HG02943 (cell line): ENCODE measurements around the gene MAST2.

ENCODE experiments used
- ATAC-seq: cut with Tn5 transposase; IDR thresholded peaks from one replicate; pipeline ENCODE4 v1.9.1; 2021; ENCODE audit warnings: mild to moderate bottlenecking, low read depth, moderate library complexity; ENCODE audit not compliant: unreplicated experiment

The MAST2 gene

DNA sequence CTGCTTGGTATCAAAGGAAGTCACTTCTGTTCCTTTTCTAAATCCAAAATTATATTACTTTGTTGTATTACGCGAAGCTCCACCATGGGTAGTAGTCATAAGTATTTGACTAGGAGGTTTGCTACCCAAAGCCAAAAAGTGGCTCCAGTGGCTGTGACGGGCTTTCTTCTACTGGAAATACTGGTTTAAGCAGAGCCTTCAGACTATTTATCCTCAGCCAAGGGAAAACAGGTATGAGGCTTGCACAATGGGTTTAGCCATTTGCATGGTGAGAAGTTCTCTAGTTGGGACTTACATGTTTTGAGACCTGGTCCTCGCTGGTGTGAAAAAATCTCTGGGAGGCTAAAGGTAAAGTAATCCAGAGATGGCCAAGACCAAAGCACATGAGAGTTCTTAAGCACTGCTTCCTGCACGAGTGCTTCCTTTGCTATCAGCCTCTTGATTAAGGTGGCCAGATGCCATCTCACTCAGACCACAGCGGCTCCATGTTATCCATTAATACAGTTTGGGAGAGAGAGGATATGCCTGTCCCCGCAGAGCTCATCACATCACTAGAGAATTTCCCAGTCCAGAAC is 207.8 kb downstream of the MAST2 start:
- no peak for ATAC-seq

DNA sequence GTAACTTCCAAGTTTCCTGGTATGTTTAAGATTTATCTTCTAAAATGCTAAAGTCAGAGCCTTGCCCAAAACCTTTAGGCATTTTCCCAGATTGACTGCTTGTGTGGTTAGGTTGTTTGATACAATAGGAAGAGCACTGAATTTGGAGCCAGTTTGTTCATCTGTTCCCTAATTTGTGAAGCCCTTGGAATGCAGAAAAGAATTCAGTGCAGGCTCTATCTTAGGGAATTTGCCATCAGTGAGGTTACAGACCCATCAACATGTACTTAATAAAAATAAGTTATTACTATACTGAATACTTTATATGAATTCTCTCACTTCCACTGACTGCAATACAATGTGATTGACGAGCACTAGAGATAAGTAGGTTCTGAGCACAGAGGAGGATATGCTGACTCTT is 208.8 kb downstream of the MAST2 start:
- ATAC-seq, result no peak

DNA sequence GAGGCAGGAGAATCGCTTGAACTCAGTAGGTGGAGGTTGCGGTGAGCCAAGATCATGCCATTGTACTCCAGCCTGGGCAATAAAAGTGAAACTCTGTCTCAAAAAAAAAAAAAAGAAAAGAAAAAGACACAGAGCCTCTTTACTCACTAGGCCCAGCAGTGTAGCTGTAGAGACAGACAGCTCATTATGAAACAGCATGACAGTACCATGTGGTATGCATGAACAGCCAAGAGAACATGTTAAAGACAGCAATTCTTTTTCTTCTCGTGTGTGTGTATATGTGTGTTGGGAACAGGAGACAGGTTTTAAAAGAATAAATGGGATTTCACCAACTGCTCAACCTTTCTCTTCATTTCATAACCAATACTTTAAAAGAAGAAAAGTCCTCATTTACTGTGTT is 210.2 kb downstream of the MAST2 start:
- ATAC-seq, result no peak

DNA sequence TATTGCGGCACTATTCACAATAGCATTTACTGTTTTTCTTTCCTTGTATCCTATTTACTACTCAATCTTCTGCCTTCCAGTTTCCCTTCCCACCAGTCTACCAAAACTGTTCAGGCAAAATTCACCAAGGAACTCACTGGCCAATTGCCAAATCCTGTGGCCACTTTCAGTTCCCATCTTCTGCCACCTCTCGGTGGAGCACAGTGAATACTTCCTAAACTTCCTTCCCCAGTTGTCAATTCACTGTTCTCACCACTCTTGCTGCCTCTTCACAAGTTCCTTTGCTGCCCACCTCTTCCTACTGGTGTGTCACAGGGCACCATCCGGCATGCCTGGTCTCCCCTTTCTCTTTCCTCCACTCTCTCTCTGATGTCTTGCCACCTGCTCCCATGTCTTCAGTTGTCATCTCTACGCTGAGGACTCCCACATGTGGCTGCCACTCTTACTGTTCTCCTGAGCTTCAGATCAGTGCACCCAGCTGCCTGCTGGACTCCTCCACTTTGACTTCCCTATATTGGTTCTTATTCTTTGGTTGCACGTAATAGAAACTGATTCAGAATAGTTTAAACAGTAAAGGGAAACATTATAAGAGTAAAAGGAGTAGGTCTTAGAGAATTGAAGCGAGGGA is 214.6 kb downstream of the MAST2 start:
- ATAC-seq, result no peak

DNA sequence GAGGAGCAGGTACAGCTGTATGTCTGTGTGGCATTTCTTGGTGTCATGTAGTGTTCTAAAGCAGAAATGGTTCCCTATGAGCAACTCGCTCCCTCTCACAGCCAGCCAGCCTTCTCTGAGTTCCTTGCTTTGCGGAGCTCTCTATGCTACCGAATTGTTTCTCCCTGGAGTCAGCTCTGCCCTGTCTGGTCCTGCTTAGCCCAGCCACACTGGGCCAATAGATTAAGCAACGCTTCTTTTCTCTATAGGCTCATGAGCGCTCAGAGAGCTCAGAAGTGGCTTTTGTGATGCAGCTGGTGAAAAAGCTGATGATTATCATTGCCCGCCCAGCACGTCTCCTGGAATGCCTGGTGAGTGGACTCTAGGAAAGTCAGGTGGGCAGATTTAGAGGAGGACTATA is 215.9 kb downstream of the MAST2 start:
- no peak for ATAC-seq

DNA sequence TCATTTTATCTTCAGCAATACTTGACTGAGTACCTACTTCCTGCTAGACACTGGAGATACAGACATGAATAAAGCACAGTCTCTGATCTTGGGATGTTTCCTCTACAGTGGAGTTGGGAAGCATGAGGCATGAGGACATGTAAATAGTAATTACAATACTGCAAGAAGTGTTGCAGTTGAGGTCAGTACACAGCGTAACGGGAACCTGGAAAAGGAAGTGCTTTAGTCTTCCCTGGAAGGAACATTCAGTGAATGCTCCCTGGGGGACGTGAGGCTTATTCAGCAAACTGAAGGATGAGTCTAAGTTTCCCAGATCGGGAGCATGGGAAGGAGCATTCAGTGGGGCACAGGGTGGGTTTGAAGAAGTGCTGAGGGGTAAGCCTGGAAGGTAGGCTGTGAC is 216.6 kb downstream of the MAST2 start:
- ATAC-seq, result no peak

DNA sequence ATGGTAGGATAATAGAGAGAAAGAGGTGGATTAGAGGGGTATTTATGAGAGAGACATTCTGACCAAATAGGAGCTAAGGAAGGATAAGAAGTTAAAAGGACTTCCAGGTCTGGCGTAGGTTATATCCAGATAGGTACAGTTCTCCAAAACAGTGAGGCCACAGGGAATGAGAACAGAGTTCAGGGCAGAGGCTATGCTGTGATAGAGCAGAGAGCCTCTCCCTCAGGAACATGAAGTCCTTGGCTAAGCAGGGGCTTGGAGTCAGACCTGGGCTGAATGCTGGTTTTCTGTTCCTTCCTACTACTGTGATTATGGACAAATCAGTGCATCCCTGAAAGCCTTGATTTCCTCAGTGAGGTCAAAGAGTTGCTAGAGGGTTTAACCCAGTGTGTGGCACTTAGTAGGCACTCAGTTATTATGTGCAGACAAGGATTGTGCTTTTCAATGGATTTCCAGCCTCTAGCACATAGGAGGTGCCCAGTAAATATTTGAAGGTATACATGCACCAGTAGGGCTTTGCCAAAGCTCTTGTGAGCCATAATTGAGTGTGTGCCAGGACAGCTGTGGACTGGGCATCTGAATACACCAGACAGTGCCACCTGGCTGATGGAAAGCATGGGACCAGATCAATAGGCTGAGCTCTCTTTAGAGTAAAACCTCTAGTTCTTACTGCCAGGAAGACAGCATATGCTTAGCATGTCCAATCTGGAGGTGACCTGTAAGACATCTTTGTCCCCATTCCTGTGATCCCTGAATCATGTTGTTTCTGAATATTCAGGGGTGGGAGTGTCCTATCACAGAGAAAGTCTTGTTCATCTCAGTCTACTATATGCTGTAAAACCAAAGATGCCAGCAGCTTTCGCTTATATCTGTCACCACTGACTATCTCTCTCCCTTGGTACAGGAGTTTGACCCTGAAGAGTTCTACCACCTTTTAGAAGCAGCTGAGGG is 217.9 kb downstream of the MAST2 start:
- ATAC-seq, result no peak

DNA sequence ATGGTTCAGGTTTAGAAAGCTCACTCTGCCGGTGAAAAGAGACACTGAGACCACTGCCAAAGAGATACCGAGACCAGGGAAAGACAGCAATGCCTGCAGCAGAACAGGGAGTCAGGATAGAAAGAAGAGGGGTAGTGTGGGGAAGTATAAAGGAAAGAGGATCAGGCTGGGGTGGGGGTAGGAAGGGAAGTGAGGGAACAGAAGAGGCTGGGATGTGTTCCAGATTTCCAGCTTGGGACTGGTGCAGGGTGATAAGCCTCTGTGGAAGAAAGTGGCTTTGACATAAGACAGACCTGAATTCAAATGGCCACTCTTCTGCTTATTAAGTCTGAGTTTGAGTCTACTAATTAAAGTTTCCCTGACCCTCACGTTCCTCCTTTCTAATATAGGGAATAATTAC is 223.1 kb downstream of the MAST2 start:
- no peak for ATAC-seq

DNA sequence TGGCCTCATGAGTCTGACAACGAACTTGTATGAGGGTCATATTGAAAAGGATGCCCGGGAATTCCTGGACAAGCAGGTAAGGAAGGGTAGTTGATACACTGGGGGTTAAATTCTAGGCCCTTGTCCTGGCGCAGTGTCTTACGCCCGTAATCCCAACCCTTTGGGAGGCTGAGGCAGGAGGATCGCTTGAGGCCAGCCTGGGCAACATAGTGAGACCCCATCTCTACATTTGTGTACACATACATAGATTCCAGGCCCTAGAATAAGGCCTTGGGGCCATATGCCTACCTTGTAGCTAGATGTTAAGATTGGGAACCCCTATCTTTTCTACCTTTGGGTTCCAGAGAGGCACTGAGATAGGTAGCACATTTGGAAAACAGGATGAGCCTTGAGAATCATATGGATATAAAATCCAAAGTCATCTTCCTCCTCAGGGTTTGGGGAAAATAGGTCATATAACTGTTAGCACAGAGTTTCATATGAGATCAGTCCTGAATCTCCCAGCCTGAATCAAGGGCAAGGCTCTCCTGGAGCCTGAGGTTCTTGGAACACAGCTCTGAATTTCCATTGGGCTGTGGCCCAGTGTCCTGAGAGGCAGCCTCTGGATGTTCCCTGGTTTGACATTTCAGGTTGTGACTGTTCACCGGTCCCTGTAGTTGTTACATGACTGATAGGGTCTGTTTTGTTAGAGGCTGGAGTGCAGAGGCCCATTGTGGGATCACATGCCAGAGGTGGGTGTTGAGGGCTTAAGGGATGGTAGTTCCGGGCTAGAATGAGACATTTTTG is 224.6 kb downstream of the MAST2 start:
- no peak for ATAC-seq

DNA sequence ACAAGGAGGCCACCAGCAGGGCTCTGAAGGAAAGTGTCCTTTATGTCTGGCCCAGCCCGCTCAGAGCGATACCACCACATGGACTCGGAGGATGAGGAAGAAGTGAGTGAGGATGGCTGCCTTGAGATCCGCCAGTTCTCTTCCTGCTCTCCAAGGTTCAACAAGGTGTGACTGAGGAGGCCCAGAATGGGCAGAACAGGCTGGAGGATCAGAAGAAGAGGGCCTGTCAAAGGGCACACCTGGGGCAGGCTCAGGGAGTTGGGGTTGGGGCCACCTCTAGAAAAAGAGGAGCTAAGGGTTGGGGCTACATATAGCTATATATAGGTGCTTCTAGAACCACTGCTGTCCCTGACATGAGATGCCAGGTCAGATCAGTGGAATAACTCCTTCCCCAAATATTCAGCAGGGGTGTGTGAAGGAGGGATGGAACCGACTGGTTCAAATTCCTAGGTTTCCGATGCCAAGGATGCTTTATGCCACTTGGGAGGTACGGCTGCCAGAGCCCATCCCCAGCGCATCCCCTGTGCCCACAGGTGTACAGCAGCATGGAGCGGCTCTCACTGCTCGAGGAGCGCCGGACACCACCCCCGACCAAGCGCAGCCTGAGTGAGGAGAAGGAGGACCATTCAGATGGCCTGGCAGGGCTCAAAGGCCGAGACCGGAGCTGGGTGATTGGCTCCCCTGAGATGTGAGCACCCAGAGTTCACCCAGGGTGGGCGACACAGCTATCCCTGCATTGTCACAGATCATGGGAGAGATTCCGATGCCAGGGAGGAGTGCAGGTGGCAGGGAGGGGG is 226.9 kb downstream of the MAST2 start:
- ATAC-seq, result no peak

DNA sequence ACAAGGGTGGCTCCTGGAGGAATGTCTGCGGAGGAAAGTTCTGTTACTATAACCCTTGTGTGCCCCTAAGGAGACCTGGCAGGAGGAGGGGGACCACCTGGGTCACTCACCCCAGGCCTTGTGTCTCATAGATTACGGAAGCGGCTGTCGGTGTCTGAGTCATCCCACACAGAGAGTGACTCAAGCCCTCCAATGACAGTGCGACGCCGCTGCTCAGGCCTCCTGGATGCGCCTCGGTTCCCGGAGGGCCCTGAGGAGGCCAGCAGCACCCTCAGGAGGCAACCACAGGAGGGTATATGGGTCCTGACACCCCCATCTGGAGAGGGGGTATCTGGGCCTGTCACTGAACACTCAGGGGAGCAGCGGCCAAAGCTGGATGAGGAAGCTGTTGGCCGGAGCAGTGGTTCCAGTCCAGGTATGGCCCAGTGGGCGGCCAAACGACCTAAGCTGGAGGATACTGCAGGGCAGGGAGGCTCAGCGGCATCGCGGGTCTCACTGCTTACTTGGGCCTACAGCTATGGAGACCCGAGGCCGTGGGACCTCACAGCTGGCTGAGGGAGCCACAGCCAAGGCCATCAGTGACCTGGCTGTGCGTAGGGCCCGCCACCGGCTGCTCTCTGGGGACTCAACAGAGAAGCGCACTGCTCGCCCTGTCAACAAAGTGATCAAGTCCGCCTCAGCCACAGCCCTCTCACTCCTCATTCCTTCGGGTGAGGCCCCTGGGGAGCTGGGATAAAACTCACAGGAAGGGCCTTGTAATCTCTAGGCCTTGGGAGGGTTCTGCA is 227.7 kb downstream of the MAST2 start:
- ATAC-seq, result no peak

DNA sequence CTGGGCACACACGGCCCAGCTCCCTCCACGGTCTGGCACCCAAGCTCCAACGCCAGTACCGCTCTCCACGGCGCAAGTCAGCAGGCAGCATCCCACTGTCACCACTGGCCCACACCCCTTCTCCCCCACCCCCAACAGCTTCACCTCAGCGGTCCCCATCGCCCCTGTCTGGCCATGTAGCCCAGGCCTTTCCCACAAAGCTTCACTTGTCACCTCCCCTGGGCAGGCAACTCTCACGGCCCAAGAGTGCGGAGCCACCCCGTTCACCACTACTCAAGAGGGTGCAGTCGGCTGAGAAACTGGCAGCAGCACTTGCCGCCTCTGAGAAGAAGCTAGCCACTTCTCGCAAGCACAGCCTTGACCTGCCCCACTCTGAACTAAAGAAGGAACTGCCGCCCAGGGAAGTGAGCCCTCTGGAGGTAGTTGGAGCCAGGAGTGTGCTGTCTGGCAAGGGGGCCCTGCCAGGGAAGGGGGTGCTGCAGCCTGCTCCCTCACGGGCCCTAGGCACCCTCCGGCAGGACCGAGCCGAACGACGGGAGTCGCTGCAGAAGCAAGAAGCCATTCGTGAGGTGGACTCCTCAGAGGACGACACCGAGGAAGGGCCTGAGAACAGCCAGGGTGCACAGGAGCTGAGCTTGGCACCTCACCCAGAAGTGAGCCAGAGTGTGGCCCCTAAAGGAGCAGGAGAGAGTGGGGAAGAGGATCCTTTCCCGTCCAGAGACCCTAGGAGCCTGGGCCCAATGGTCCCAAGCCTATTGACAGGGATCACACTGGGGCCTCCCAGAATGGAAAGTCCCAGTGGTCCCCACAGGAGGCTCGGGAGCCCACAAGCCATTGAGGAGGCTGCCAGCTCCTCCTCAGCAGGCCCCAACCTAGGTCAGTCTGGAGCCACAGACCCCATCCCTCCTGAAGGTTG is 231.4 kb downstream of the MAST2 start:
- ATAC-seq, result no peak

DNA sequence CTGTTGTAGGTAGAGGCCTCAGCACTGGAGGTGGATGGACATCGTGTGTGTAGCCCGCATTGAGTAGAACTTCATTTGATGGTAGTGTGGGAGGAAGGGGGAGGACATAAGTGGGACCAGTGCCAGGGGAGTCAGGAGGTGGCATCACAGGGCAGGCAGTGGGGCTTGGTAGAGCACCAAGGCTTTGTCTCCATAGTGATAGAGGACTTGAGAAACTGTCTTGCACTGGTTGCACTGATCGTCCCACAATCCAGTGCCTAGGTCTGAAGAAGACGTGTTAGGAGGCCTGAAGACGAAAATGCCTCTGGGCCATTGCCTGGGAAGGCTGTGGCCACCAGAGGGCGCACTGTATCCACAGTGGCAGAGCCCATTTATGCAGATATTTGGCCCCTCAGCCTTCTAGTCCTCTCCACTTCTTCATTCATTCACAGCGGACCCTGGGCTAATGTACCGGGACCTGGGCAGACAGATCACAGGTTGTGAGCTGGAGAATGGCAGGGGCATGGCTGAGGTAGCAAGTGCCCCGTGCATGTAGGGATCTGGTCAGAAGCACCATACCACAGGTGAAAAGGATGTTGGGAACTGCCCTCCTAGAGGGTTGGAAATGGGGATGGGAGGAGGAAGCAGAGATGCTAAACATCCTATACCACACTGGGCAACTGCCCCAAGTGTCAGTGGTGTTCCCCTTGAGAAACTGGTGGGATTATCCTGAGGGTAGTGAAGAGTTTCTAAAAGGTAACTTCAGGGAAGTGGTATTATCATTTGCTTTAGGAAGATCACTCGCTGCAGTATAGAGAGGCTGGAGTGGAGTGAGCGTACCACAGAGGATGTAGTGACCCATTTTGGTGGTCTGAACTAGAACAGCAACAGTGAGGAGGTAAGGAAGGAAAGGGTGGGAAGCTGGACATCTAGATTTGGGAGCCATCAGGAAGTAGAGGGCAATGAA is 233.8 kb downstream of the MAST2 start:
- no peak for ATAC-seq

DNA sequence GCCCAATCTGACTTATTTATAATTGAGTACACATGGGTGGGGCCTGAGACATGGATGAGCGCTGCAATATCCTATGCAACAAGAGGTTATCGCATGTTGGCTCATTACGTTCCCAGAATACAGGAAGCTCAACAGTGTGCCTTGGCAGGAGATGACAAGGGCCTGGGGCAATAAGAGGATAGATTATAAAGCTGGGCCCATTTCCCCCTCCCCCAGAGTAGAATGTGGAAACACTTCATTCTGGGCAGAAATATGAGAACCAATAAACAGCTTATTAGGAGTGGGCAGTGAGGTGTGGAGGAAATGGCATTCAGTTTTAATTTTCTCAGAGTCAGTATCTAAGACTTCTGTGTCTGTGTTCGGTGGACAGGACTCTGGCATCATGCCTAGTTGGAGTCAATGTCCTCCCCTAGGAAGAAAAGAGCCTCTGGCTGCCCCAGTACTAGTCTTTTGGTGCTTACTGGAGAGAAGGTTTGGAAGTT is 236.2 kb downstream of the MAST2 start:
- ATAC-seq, result no peak

DNA sequence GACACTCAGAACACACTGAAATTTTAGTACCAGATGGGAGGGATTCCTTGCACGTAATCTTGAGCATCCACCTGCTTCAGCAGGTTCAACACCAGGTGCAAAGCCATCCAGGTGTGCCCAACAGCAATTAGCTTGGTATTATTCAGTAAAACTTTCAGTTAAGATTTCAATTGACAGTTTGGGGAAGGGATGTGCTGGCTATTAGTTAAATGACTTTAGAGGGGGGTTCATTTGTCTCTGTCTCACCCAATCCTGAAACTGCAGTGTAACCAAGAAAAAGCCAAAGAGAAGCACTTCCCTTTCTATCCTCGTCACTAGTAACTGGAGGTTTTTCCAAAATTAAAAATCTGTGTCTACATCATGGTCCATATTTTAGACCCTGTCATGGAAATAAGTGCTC is 238.1 kb downstream of the MAST2 start:
- ATAC-seq, result no peak

DNA sequence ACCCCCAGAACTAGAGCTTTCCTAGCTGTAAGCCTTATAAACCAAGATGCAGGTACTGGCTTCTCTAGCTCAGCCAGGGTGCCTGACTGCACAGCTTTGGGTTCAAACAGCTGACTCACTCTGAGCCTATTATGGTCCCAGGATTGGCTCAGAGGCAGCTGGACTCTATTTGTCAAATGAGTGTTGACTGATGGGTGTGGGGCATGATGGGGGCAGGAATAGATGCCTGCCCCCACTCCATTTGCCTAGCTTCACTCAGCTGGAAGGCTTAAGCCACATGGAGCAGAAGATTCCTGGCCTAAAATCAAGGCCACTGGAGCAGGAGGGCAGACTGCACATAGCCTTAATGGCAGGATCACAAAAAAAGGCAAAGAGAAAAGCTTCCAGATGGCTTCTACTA is 238.6 kb downstream of the MAST2 start:
- ATAC-seq, result no peak

DNA sequence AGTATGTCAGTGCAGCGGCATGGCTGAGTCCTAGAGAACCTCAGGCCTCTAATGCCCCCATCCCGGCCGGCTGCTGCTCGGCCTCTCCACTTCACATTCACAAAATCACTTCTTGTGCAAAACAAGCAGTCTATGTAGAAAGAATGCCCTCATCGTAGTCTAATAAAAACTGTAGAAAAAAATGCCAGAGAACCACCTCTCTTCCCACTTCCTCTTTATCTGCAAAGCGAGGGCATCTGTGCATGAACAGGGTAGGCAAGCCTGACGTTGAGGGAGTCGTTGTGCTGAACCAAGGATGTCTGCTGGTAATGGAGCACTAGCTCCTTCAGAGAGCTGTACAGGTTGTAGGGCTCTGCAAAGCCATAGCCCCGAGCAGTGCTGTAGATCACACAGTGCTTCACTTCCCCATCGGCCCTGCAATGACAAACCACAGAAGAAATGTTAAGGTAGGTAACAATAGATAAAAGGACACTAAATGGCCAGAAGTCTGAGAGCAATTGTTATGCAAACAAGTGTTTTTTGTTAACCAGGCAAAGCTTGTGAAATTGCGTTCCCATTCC is 240.1 kb downstream of the MAST2 start:
- ATAC-seq, result peak; percentile 82
